Astrocyte (in vitro differentiated cells and primary cell): ENCODE measurements around the gene SHQ1. TPM values are rescaled to one million over a fixed set of nuclear protein-coding genes. Genes with fewer than 3 reads are reported as not detected.
A peak's percentile ranks its signal among the peaks of the same experiment; 100 is the strongest.

ENCODE experiments used
- DNase-seq: peaks from one replicate; pipeline ENCODE4 v3.0.0-alpha.2; 2010; ENCODE audit warnings: low read depth
- FAIRE-seq: peaks from 2 replicates; lab custom pipeline; 2011; peaks lifted over from hg19 to GRCh38; lab: Jason Lieb, UNC
- H2AFZ ChIP-seq: 2 replicates; pipeline ENCODE4 v1.6.0; 2012; ENCODE audit warnings: low read depth, low read length, inconsistent platforms
- H3K27ac ChIP-seq: 2 replicates; pipeline ENCODE4 v1.5.1; 2011; ENCODE audit warnings: low read depth, low read length, inconsistent platforms
- H3K27me3 ChIP-seq: 2 replicates; pipeline ENCODE4 v1.6.0; 2011; ENCODE audit warnings: low read length, inconsistent platforms; ENCODE audit not compliant: insufficient read depth
- H3K36me3 ChIP-seq: 2 replicates; pipeline ENCODE4 v1.5.1; 2011; ENCODE audit warnings: low read length, inconsistent platforms; ENCODE audit not compliant: insufficient read depth
- H3K4me1 ChIP-seq: 2 replicates; pipeline ENCODE4 v1.5.1; 2011; ENCODE audit warnings: low read length, inconsistent platforms; ENCODE audit not compliant: insufficient read depth
- H3K4me2 ChIP-seq: 2 replicates; pipeline ENCODE4 v1.6.0; 2012; ENCODE audit warnings: low read length, inconsistent platforms
- H3K4me3 ChIP-seq: 2 replicates; pipeline ENCODE4 v1.5.1; 2011; ENCODE audit warnings: low read depth, mild to moderate bottlenecking, low read length, inconsistent platforms; ENCODE audit not compliant: insufficient read depth
- H3K79me2 ChIP-seq: 2 replicates; pipeline ENCODE4 v1.6.0; 2012; ENCODE audit warnings: mild to moderate bottlenecking, low read length, inconsistent platforms; ENCODE audit not compliant: insufficient read depth
- H3K9ac ChIP-seq: 2 replicates; pipeline ENCODE4 v1.6.0; 2012; ENCODE audit warnings: mild to moderate bottlenecking, low read length, inconsistent platforms
- H3K9me3 ChIP-seq: 2 replicates; pipeline ENCODE4 v1.5.1; 2012; ENCODE audit warnings: low read depth, mild to moderate bottlenecking, low read length, inconsistent platforms; ENCODE audit not compliant: insufficient read depth
- H4K20me1 ChIP-seq: 2 replicates; pipeline ENCODE4 v1.6.0; 2012; ENCODE audit warnings: low read length, inconsistent platforms; ENCODE audit not compliant: insufficient read depth
- H3K27ac Mint-ChIP-seq: one replicate; pipeline ENCODE4 v1.8.0; 2021; ENCODE audit warnings: mild to moderate bottlenecking, mixed read lengths; ENCODE audit not compliant: unreplicated experiment
- H3K27me3 Mint-ChIP-seq: one replicate; pipeline ENCODE4 v1.8.0; 2021; ENCODE audit warnings: low read depth, mixed read lengths; ENCODE audit not compliant: unreplicated experiment
- H3K36me3 Mint-ChIP-seq: one replicate; pipeline ENCODE4 v1.8.0; 2021; ENCODE audit warnings: low read depth, mixed read lengths; ENCODE audit not compliant: unreplicated experiment
- H3K4me1 Mint-ChIP-seq: one replicate; pipeline ENCODE4 v1.8.0; 2021; ENCODE audit warnings: low read depth, mixed read lengths; ENCODE audit not compliant: unreplicated experiment
- H3K4me3 Mint-ChIP-seq: one replicate; pipeline ENCODE4 v1.8.0; 2021; ENCODE audit warnings: mild to moderate bottlenecking, moderate library complexity, mixed read lengths; ENCODE audit not compliant: unreplicated experiment
- H3K9me3 Mint-ChIP-seq: one replicate; pipeline ENCODE4 v1.8.0; 2021; ENCODE audit warnings: mild to moderate bottlenecking, mixed read lengths; ENCODE audit not compliant: unreplicated experiment
- CTCF ChIP-seq: IDR thresholded peaks from 2 replicates; pipeline ENCODE4 v1.5.1; 2011; ENCODE audit warnings: low read depth, mild to moderate bottlenecking, inconsistent platforms, low read length, moderate library complexity; ENCODE audit not compliant: insufficient read depth
- EZH2 ChIP-seq: IDR thresholded peaks from 2 replicates; pipeline ENCODE4 v1.6.1; 2012; ENCODE audit warnings: mild to moderate bottlenecking, low read length, inconsistent platforms; ENCODE audit not compliant: insufficient read depth
- total RNA-seq: library from RNA; stranded (reverse); gene quantifications from 2 replicates; pipeline ENCODE4 v1.2.1, GENCODE V29; 2021

SHQ1 gene
- total RNA-seq, 1 donor from 2014 or later: 28.4 TPM

- no peak overlapping the region for H3K9ac ChIP-seq
- no peak overlapping the region for H2AFZ ChIP-seq
- no peaks in the 10 kb centered on the region for H3K27me3 ChIP-seq
- no peak overlapping the region for H3K4me2 ChIP-seq
- H3K27ac ChIP-seq: no peak overlapping the region
- H3K9me3 ChIP-seq: no peaks in the 10 kb centered on the region
- Mint-ChIP-seq H3K36me3 (peaks cover 5% of the 10 kb centered on the region), H3K4me3 (no peak overlapping the region), H3K4me1 (peaks cover 10% of the 10 kb centered on the region), H3K9me3 (no peaks in the 10 kb centered on the region), H3K27me3 (no peaks in the 10 kb centered on the region), H3K27ac (no peak overlapping the region)
- FAIRE-seq: no peak
- H3K4me3 ChIP-seq: no peak overlapping the region
- no peak for TF ChIP-seq EZH2
- no peak for TF ChIP-seq CTCF
- no peaks in the 10 kb centered on the region for H4K20me1 ChIP-seq
- DNase-seq: no peak
- H3K4me1 ChIP-seq: no peaks in the 10 kb centered on the region
- H3K79me2 ChIP-seq: no peaks in the 10 kb centered on the region
- H3K36me3 ChIP-seq: no peaks in the 10 kb centered on the region
These were observed 49.6 kb downstream of the SHQ1 start for GRCh38 chr3:72798552-72799195.

GRCh38 chr3:72797773-72798543, 50.3 kb downstream of the SHQ1 start:
- FAIRE-seq: no peak

More at GRCh38 chr3:72797773-72798543, 50.3 kb downstream of the SHQ1 start:
- H3K4me3 ChIP-seq: no peak overlapping the region
- Mint-ChIP-seq H3K4me3 (no peak overlapping the region), H3K9me3 (no peaks in the 10 kb centered on the region), H3K27me3 (no peaks in the 10 kb centered on the region), H3K27ac (peak overlapping the region; percentile 10), H3K4me1 (peaks cover 10% of the 10 kb centered on the region), H3K36me3 (peaks cover 5% of the 10 kb centered on the region)
- peak overlapping the region; percentile 4 for H3K4me2 ChIP-seq
- H3K27ac ChIP-seq: no peak overlapping the region
- no peak overlapping the region for H2AFZ ChIP-seq
- no peaks in the 10 kb centered on the region for H3K27me3 ChIP-seq
- H3K4me1 ChIP-seq: no peaks in the 10 kb centered on the region
- H4K20me1 ChIP-seq: no peaks in the 10 kb centered on the region
- no peaks in the 10 kb centered on the region for H3K9me3 ChIP-seq
- H3K9ac ChIP-seq: no peak overlapping the region
- TF ChIP-seq CTCF (no peak), EZH2 (no peak)
- no peaks in the 10 kb centered on the region for H3K79me2 ChIP-seq
- DNase-seq: peak; percentile 36
- no peaks in the 10 kb centered on the region for H3K36me3 ChIP-seq
